Measurements from ENCODE around the gene C2orf68. TPM values are rescaled to one million over a fixed set of nuclear protein-coding genes. Genes with fewer than 3 reads are reported as not detected.

Gene C2orf68
- total RNA-seq, 1 donor from 2014 or later = 31.8 TPM

DNA sequence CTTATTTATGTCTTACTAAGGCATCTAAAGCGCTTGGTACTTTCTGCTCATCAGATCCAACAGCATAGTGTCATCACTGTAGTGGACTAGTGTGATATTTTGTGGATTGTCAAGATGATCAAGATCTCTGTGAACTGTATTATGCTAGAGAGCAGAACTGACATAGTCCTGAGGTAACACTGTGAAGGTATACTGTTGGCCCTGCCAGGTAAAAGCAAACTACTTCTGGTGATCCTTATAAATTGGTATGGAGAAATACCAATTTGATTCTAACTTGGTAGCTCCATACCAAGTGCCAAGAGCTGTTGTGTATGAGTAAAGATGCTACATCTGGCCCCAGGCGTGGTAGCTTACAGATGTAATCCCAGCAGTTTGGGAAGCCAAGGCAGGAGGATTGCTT lies 40.2 kb upstream of the C2orf68 start:
- no peak overlapping the region for H3K9ac ChIP-seq (ENCODE audit: low read depth in 1 of 3, low read length in 3 of 3)
- H3K27ac ChIP-seq (ENCODE audit: low read depth, low read length) = no peak overlapping the region
- H3K36me3 ChIP-seq (ENCODE audit: control insufficient read depth in 3 of 3, insufficient read depth in 3 of 3, low read length in 3 of 3) = peaks cover 41 to 50% (median 44%) of the 10 kb centered on the region in 3 donors
- no peaks in the 10 kb centered on the region for H3K4me1 ChIP-seq (ENCODE audit: control insufficient read depth in 3 of 3, insufficient read depth in 3 of 3, low read length in 3 of 3)
- no peaks in the 10 kb centered on the region for H3K27me3 ChIP-seq (ENCODE audit: control insufficient read depth in 3 of 3, insufficient read depth in 3 of 3, low read length in 3 of 3)
- H3K4me3 ChIP-seq (ENCODE audit: low read length in 3 of 3) = no peak overlapping the region
- no peaks in the 10 kb centered on the region for H3K9me3 ChIP-seq (ENCODE audit: control insufficient read depth in 3 of 3, low read length in 3 of 3)

- Histone ChIP-seq H3K4me1 (ENCODE audit: control insufficient read depth in 3 of 3, insufficient read depth in 3 of 3, low read length in 3 of 3) (no peaks in the 10 kb centered on the region), H3K36me3 (ENCODE audit: control insufficient read depth in 3 of 3, insufficient read depth in 3 of 3, low read length in 3 of 3) (peaks cover 45 to 55% (median 51%) of the 10 kb centered on the region in 3 donors), H3K27me3 (ENCODE audit: control insufficient read depth in 3 of 3, insufficient read depth in 3 of 3, low read length in 3 of 3) (no peaks in the 10 kb centered on the region), H3K9ac (ENCODE audit: low read depth in 1 of 3, low read length in 3 of 3) (no peak overlapping the region), H3K27ac (ENCODE audit: low read depth, low read length) (no peak overlapping the region), H3K9me3 (ENCODE audit: control insufficient read depth in 3 of 3, low read length in 3 of 3) (no peaks in the 10 kb centered on the region), H3K4me3 (ENCODE audit: low read length in 3 of 3) (no peak overlapping the region)
Measured at GRCh38 chr2:85651097-85651496, 39.2 kb upstream of the C2orf68 start.

DNA sequence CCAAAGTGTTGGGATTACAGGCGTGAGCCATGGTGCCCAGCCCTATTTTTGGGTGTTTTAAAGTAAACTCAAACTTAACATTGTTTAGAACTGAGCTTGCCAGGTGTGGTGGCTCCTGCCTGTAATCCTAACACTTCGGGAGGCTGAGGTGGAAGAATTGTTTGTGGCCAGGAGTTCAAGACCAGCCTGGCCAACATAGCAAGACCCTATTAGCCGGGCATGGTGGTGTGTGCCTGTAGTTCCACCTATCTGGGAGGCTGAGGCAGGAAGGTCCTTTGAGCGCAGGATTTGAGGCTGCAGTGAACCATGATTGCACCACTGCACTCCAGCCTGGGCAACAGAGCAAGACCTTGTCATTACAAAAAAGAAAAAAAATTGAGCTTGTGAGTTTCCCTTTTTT lies 38.6 kb upstream of the C2orf68 start:
- Histone ChIP-seq H3K9me3 (ENCODE audit: control insufficient read depth in 3 of 3, low read length in 3 of 3) (no peaks in the 10 kb centered on the region), H3K4me1 (ENCODE audit: control insufficient read depth in 3 of 3, insufficient read depth in 3 of 3, low read length in 3 of 3) (no peaks in the 10 kb centered on the region), H3K4me3 (ENCODE audit: low read length in 3 of 3) (no peak overlapping the region), H3K27me3 (ENCODE audit: control insufficient read depth in 3 of 3, insufficient read depth in 3 of 3, low read length in 3 of 3) (no peaks in the 10 kb centered on the region), H3K27ac (ENCODE audit: low read depth, low read length) (no peak overlapping the region), H3K9ac (ENCODE audit: low read depth in 1 of 3, low read length in 3 of 3) (no peak overlapping the region), H3K36me3 (ENCODE audit: control insufficient read depth in 3 of 3, insufficient read depth in 3 of 3, low read length in 3 of 3) (peaks cover 48 to 59% (median 57%) of the 10 kb centered on the region in 3 donors)

DNA sequence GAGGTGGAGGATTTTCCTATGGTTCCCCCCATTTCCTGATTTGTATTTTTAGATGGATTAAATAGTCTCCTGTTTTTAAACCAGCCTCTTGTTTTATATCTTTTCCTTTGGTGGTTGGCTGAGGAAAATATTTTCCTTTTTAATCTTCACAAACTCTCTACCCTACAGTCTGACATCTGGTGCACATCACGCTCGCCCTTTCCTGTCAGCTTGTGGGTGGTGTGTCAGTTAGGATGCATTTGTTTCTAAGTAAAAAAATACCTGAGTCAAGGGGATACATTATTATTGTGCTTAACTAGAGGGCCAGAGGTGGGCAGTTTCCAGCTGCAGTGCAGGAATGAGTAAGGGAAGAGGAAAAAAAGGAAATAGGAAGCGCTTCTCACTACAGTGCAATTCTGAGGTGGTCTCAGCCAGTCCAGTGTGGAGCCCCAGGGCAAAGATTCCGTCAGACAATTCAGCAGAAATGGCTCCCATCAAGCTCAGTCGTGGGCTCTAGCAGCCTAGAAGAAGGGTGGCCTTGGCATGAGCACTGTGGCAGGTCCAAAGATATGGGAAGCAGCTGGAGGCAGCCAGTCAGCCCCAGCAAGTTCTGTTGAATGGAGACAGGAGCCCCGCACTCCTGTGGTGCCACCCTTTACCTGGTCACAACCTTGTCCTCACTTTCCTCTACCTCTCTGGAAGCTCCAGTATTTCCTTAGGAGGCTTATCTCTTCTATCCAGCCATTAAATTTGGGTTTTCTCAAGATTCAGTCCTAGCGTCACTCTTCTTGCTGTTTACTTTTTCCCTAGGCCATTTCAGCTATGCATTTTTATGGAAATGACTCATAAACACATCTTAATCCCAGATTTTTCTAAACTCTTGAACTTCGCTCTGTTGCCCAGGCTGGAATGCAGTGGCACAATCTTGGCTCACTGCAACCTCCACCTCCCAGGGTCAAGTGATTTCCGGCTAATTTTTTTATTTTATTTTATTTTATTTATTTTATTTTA lies 37.6 kb upstream of the C2orf68 start:
- H3K36me3 ChIP-seq (ENCODE audit: control insufficient read depth in 3 of 3, insufficient read depth in 3 of 3, low read length in 3 of 3) = peaks cover 54 to 65% (median 64%) of the 10 kb centered on the region in 3 donors
- no peak overlapping the region for H3K27ac ChIP-seq (ENCODE audit: low read depth, low read length)
- H3K4me3 ChIP-seq (ENCODE audit: low read length in 3 of 3) = no peak overlapping the region
- H3K9ac ChIP-seq (ENCODE audit: low read depth in 1 of 3, low read length in 3 of 3) = no peak overlapping the region
- no peaks in the 10 kb centered on the region for H3K9me3 ChIP-seq (ENCODE audit: control insufficient read depth in 3 of 3, low read length in 3 of 3)
- no peaks in the 10 kb centered on the region for H3K27me3 ChIP-seq (ENCODE audit: control insufficient read depth in 3 of 3, insufficient read depth in 3 of 3, low read length in 3 of 3)
- H3K4me1 ChIP-seq (ENCODE audit: control insufficient read depth in 3 of 3, insufficient read depth in 3 of 3, low read length in 3 of 3) = peaks cover 0 to 9% (median 6%) of the 10 kb centered on the region in 3 donors

DNA sequence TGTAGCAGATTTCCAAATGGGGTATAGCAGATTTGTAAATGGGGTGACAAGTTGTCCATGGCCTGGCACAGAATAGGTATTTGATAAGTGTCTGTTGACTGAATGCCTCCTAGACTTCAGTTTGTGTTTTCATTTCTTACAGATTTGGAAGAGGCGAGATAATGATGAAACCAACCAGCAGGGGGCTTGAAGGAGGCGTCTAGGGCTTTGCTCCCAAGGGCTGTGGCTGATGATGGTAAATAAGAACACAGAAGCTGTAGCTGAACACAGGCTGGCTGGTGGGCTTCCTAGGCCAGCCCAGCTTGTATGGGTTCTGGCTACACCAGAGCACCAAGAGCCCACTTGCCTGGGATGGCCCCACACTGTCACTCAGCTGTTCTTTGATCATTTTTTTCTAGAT lies 36.8 kb upstream of the C2orf68 start:
- Histone ChIP-seq H3K9me3 (ENCODE audit: control insufficient read depth in 3 of 3, low read length in 3 of 3) (no peaks in the 10 kb centered on the region), H3K36me3 (ENCODE audit: control insufficient read depth in 3 of 3, insufficient read depth in 3 of 3, low read length in 3 of 3) (peaks cover 55 to 69% (median 65%) of the 10 kb centered on the region in 3 donors), H3K9ac (ENCODE audit: low read depth in 1 of 3, low read length in 3 of 3) (no peak overlapping the region), H3K4me1 (ENCODE audit: control insufficient read depth in 3 of 3, insufficient read depth in 3 of 3, low read length in 3 of 3) (peaks cover 0 to 9% (median 6%) of the 10 kb centered on the region in 3 donors), H3K4me3 (ENCODE audit: low read length in 3 of 3) (no peak overlapping the region), H3K27ac (ENCODE audit: low read depth, low read length) (no peak overlapping the region), H3K27me3 (ENCODE audit: control insufficient read depth in 3 of 3, insufficient read depth in 3 of 3, low read length in 3 of 3) (no peaks in the 10 kb centered on the region)

DNA sequence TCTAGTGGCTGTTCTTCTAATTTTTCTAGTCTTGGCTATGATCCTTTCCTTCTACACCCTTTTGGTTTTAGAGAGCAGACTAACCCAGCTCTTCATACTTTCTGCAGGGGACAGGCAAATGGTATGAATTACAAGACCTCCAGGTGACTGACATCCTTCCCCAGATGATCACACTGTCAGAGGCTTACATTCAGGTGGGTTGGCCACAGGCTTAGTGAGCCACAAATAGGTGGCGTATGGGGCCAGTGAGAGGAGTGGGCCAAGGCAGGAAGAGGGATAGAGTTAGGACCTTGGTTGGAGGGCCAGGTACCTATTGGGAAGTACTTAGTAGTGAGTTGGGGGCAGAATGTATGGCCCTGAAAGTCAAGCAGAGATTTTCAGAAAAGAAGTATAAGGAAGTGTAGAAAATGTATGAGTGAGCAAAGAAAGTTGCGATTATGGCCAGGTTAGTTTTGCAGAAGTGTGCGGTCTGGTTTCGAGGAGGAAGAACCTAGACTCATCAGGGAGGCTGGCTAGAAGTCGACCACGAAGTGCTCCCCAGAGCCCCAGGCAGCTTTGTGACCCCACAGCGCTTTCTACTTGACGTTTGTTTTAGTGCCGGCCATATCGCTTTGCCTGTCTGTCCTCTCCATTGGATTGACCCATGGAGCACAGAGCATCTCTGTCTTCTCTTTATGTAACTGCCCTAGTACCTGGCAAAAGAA lies 36.1 kb upstream of the C2orf68 start:
- Histone ChIP-seq H3K27me3 (ENCODE audit: control insufficient read depth in 3 of 3, insufficient read depth in 3 of 3, low read length in 3 of 3) (no peaks in the 10 kb centered on the region), H3K4me1 (ENCODE audit: control insufficient read depth in 3 of 3, insufficient read depth in 3 of 3, low read length in 3 of 3) (peaks cover 0 to 9% (median 6%) of the 10 kb centered on the region in 3 donors), H3K36me3 (ENCODE audit: control insufficient read depth in 3 of 3, insufficient read depth in 3 of 3, low read length in 3 of 3) (peaks cover 59 to 75% (median 69%) of the 10 kb centered on the region in 3 donors), H3K9me3 (ENCODE audit: control insufficient read depth in 3 of 3, low read length in 3 of 3) (no peaks in the 10 kb centered on the region), H3K27ac (ENCODE audit: low read depth, low read length) (no peak overlapping the region), H3K9ac (ENCODE audit: low read depth in 1 of 3, low read length in 3 of 3) (no peak overlapping the region), H3K4me3 (ENCODE audit: low read length in 3 of 3) (no peak overlapping the region)

- Histone ChIP-seq H3K27ac (ENCODE audit: low read depth, low read length) (no peak overlapping the region), H3K27me3 (ENCODE audit: control insufficient read depth in 3 of 3, insufficient read depth in 3 of 3, low read length in 3 of 3) (no peaks in the 10 kb centered on the region), H3K4me1 (ENCODE audit: control insufficient read depth in 3 of 3, insufficient read depth in 3 of 3, low read length in 3 of 3) (peaks cover 0 to 9% (median 6%) of the 10 kb centered on the region in 3 donors), H3K4me3 (ENCODE audit: low read length in 3 of 3) (no peak overlapping the region), H3K9me3 (ENCODE audit: control insufficient read depth in 3 of 3, low read length in 3 of 3) (no peaks in the 10 kb centered on the region), H3K9ac (ENCODE audit: low read depth in 1 of 3, low read length in 3 of 3) (no peak overlapping the region), H3K36me3 (ENCODE audit: control insufficient read depth in 3 of 3, insufficient read depth in 3 of 3, low read length in 3 of 3) (peaks cover 71 to 84% (median 76%) of the 10 kb centered on the region in 3 donors)
Measured at GRCh38 chr2:85646166-85646565, 34.3 kb upstream of the C2orf68 start.

DNA sequence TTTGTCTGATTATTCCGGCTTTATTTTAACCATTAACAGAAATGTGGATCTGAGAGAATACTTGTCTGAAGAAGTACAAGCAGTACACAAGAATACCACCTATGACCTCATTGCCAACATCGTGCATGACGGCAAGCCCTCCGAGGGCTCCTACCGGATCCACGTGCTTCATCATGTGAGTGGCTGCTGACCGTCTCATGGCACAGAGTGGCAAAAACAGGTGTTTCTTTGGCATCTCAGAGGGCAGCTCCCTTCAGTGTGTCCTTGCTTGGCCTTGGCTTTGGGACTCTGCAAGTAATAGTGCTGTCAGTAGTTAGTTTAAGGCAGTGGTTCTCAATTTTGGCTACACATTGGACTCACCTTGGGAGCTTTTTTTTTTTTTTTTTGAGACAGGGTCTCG lies 33.0 kb upstream of the C2orf68 start:
- Histone ChIP-seq H3K27ac (ENCODE audit: low read depth, low read length) (peak overlapping the region; percentile 50), H3K36me3 (ENCODE audit: control insufficient read depth in 3 of 3, insufficient read depth in 3 of 3, low read length in 3 of 3) (peaks cover 73 to 85% (median 78%) of the 10 kb centered on the region in 3 donors), H3K4me3 (ENCODE audit: low read length in 3 of 3) (no peak overlapping the region), H3K9ac (ENCODE audit: low read depth in 1 of 3, low read length in 3 of 3) (no peak overlapping the region), H3K9me3 (ENCODE audit: control insufficient read depth in 3 of 3, low read length in 3 of 3) (no peaks in the 10 kb centered on the region), H3K4me1 (ENCODE audit: control insufficient read depth in 3 of 3, insufficient read depth in 3 of 3, low read length in 3 of 3) (peaks cover 0 to 9% (median 6%) of the 10 kb centered on the region in 3 donors), H3K27me3 (ENCODE audit: control insufficient read depth in 3 of 3, insufficient read depth in 3 of 3, low read length in 3 of 3) (no peaks in the 10 kb centered on the region)

GRCh38 chr2:85642725-85643124 lies 30.9 kb upstream of the C2orf68 start:
- Histone ChIP-seq H3K4me1 (ENCODE audit: control insufficient read depth in 3 of 3, insufficient read depth in 3 of 3, low read length in 3 of 3) (peaks cover 0 to 9% (median 6%) of the 10 kb centered on the region in 3 donors), H3K9ac (ENCODE audit: low read depth in 1 of 3, low read length in 3 of 3) (no peak overlapping the region), H3K27ac (ENCODE audit: low read depth, low read length) (no peak overlapping the region), H3K27me3 (ENCODE audit: control insufficient read depth in 3 of 3, insufficient read depth in 3 of 3, low read length in 3 of 3) (no peaks in the 10 kb centered on the region), H3K9me3 (ENCODE audit: control insufficient read depth in 3 of 3, low read length in 3 of 3) (no peaks in the 10 kb centered on the region), H3K4me3 (ENCODE audit: low read length in 3 of 3) (no peak overlapping the region), H3K36me3 (ENCODE audit: control insufficient read depth in 3 of 3, insufficient read depth in 3 of 3, low read length in 3 of 3) (peaks cover 66 to 84% (median 69%) of the 10 kb centered on the region in 3 donors)

DNA sequence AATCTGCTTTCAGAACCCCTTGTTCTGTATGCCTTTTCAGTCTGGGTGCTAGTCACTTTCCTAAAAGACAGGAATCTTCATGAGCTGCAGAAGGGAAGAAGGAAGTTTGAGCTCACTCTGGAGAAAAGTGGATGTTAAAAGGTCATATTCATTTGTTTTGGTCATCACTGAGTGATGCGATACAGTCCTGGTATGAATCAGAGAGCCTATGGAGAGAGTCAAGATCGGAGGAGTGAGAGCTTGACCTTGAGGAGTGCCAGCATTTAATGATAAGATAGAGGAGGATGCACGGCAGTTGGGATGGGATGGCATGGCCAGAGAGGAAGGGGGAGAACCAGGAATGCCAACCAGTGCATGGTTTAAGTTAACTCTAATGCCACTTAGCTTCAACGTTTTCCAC lies 23.8 kb upstream of the C2orf68 start:
- no peaks in the 10 kb centered on the region for H3K27me3 ChIP-seq (ENCODE audit: control insufficient read depth in 3 of 3, insufficient read depth in 3 of 3, low read length in 3 of 3)
- no peak overlapping the region for H3K27ac ChIP-seq (ENCODE audit: low read depth, low read length)
- H3K9ac ChIP-seq (ENCODE audit: low read depth in 1 of 3, low read length in 3 of 3) = no peak overlapping the region
- peaks cover 56 to 82% (median 66%) of the 10 kb centered on the region in 3 donors for H3K36me3 ChIP-seq (ENCODE audit: control insufficient read depth in 3 of 3, insufficient read depth in 3 of 3, low read length in 3 of 3)
- no peaks in the 10 kb centered on the region for H3K9me3 ChIP-seq (ENCODE audit: control insufficient read depth in 3 of 3, low read length in 3 of 3)
- H3K4me3 ChIP-seq (ENCODE audit: low read length in 3 of 3) = no peak overlapping the region
- H3K4me1 ChIP-seq (ENCODE audit: control insufficient read depth in 3 of 3, insufficient read depth in 3 of 3, low read length in 3 of 3) = peaks cover 0 to 2% (median 0%) of the 10 kb centered on the region in 3 donors

Data from skeletal muscle tissue (tissue), 4 donors.